ENCODE measurements around the gene CLDN16.

DNA sequence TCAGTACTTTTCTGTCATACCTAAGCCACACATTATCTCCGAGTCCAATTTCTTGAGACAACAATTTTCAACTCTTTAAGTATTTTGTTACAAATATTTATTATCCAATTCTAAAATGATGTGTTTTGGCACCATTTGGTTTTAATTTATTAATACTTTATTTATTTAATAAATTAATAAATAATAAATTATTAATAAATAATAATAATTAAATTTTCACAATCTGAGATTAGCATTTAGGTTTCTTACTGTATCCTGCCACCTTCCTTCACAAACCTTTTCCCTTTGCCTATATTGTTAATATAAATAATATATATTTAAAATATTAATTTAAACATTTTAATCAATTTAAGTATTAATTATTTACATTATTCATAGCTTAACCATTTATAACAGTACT is 37.9 kb downstream of the CLDN16 start:
- TF ChIP-seq RAD21 (IDR thresholded peaks at IDR 0.05; ENCODE audit: low read length), result no peak
- no peak for TF ChIP-seq CTCF (conservative IDR thresholded peaks at IDR 0.05; ENCODE audit: low read depth, low read length)
